OCI-LY7 (cell line): ENCODE data around the gene TAPBP. TPM values are rescaled to one million over a fixed set of nuclear protein-coding genes. Genes with fewer than 3 reads are reported as not detected.

Experiments
- BruUV-seq: library from RNA; stranded (reverse); fragments of 400-500 nt; replicated peaks from 2 replicates; lab custom pipeline; 2021; lab: Mats Ljungman, UMichigan
- CTCF ChIA-PET: fragments of 300-600 bp; sonication (Branson Sonifier 250); formaldehyde crosslinking; loops from one replicate; lab custom pipeline; 2022; ENCODE audit warnings: antibody characterized with exemption; ENCODE audit not compliant: unreplicated experiment; lab: Charles Lee
- POLR2A ChIA-PET: fragments of 300-600 bp; sonication (Branson Sonifier 250); formaldehyde crosslinking; loops from one replicate; lab custom pipeline; 2022; ENCODE audit warnings: antibody characterized with exemption; lab: Charles Lee
- DNase-seq: peaks from one replicate; pipeline ENCODE4 v3.0.0-alpha.2; 2015; ENCODE audit warnings: low spot score
- H2AFZ ChIP-seq: fragments of 200-600 bp; sonication (generic), shearing (Covaris generic); 2 replicates; pipeline ENCODE4 v1.6.1; 2014; ENCODE audit warnings: mild to moderate bottlenecking, antibody characterized with exemption, low read length, moderate library complexity
- H3K27ac ChIP-seq: fragments of 200-600 bp; sonication (generic); 2 replicates; pipeline ENCODE4 v1.5.1; 2014; ENCODE audit warnings: mixed run types, low read depth, mild to moderate bottlenecking, moderate library complexity, low read length, inconsistent platforms; ENCODE audit not compliant: poor library complexity, severe bottlenecking
- H3K36me3 ChIP-seq: fragments of 200-600 bp; sonication (generic); 2 replicates; pipeline ENCODE4 v1.6.1; 2014; ENCODE audit warnings: mild to moderate bottlenecking, antibody characterized with exemption, low read length, moderate library complexity, mixed read lengths; ENCODE audit not compliant: insufficient read depth
- H3K4me1 ChIP-seq: fragments of 200-600 bp; sonication (generic); 2 replicates; pipeline ENCODE4 v1.5.1; 2014; ENCODE audit warnings: mild to moderate bottlenecking, low read length; ENCODE audit not compliant: insufficient read depth, poor library complexity, severe bottlenecking
- H3K4me2 ChIP-seq: fragments of 200-600 bp; sonication (generic); 2 replicates; pipeline ENCODE4 v1.6.1; 2014; ENCODE audit warnings: mild to moderate bottlenecking, low read length
- H3K4me3 ChIP-seq: fragments of 200-600 bp; sonication (generic); 2 replicates; pipeline ENCODE4 v1.5.1; 2014; ENCODE audit warnings: mild to moderate bottlenecking, low read depth, low read length; ENCODE audit not compliant: poor library complexity, severe bottlenecking
- H3K79me2 ChIP-seq: fragments of 200-600 bp; sonication (generic); 2 replicates; pipeline ENCODE4 v1.6.1; 2016; ENCODE audit warnings: low read depth, mild to moderate bottlenecking, low read length, moderate library complexity, mixed read lengths; ENCODE audit not compliant: insufficient read depth
- H3K9me2 ChIP-seq: fragments of 200-600 bp; sonication (generic); 2 replicates; pipeline ENCODE4 v1.6.1; 2016; ENCODE audit warnings: mild to moderate bottlenecking, low read length, mixed read lengths; ENCODE audit not compliant: insufficient read depth
- H3K9me3 ChIP-seq: fragments of 200-600 bp; sonication (generic); 2 replicates; pipeline ENCODE4 v1.6.1; 2014; ENCODE audit warnings: mild to moderate bottlenecking, mixed run types, low read length, mixed read lengths
- H4K20me1 ChIP-seq: fragments of 200-600 bp; sonication (generic); 2 replicates; pipeline ENCODE4 v1.6.1; 2014; ENCODE audit warnings: mild to moderate bottlenecking, antibody characterized with exemption, low read length, moderate library complexity, mixed read lengths; ENCODE audit not compliant: insufficient read depth
- EZH2phosphoT487 ChIP-seq: fragments of 200-600 bp; sonication (generic); IDR thresholded peaks from 2 replicates; pipeline ENCODE4 v1.6.1; 2018; ENCODE audit warnings: low read depth, borderline replicate concordance, mild to moderate bottlenecking, mixed run types, antibody characterized with exemption, low read length, moderate library complexity, mixed read lengths
- intact Hi-C: fragments of 100-400 bp; cut with micrococcal nuclease; formaldehyde crosslinking; loops from one replicate; pipeline ENCODE4 v1.10.0; 2022; ENCODE audit not compliant: unreplicated experiment
- total RNA-seq, 2 experiments: library from RNA; depleted of rRNA in 1 of 2; stranded (reverse); fragments of >200 nt in 1 of 2; shearing (Covaris generic) in 1 of 2; gene quantifications; 2 replicates each; pipeline ENCODE4 v1.2.3, GENCODE V29; 2014 to 2022
- TF ChIP-seq, protein P1 (sequence below): fragments of 200-600 bp; sonication (generic); conservative IDR thresholded peaks from 2 replicates; pipeline ENCODE4 v1.5.1; 2014; ENCODE audit warnings: mild to moderate bottlenecking, antibody characterized with exemption, low read length, moderate library complexity, mixed read lengths

The TAPBP gene
- total RNA-seq, 2 experiments from 2014 or later, result 106 to 148 TPM

DNA sequence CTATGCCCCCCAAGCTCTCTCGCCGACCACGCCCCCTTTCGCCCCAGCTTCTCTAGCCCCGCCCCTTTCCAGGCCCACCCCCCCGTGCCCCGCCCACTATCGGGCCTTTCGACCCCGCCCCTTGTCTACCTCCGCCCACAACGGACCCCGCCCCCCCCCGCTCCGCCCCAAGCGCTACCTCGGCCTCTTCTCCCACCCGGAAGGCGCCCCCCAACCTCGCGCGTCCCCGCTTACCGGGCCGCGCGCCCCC, 3.5 kb upstream of the TAPBP start:
- Histone ChIP-seq H2AFZ (no peak overlapping the region), H3K9me2 (no peaks in the 10 kb centered on the region), H3K36me3 (peaks cover 47% of the 10 kb centered on the region), H3K4me2 (peak overlapping the region; percentile 63), H3K9me3 (no peaks in the 10 kb centered on the region), H3K4me3 (peak overlapping the region; percentile 73), H3K79me2 (peaks cover 52% of the 10 kb centered on the region), H3K27ac (peak overlapping the region; percentile 79), H4K20me1 (no peaks in the 10 kb centered on the region), H3K4me1 (peaks cover 55% of the 10 kb centered on the region)
- POLR2A ChIA-PET, result interaction anchor here (0.5 to 3.5 kb wide), 15 partner anchors 10 to 1599 kb away, joined by 3 to 20 read pairs (median 4); partner anchors contain the start of genes B3GALT4, RPS18 and VPS52
- DNase-seq, result no peak
- no TSS peak for BruUV-seq
- CTCF ChIA-PET, result interaction anchor here (0.6 to 1.3 kb wide), 3 partner anchors 27 to 102 kb away, joined by 3 to 6 read pairs (median 4); partner anchors contain the start of gene SYNGAP1
- intact Hi-C loops, result no loop called here
- no peak for TF ChIP-seq EZH2phosphoT487
- TF ChIP-seq, protein P1, sequence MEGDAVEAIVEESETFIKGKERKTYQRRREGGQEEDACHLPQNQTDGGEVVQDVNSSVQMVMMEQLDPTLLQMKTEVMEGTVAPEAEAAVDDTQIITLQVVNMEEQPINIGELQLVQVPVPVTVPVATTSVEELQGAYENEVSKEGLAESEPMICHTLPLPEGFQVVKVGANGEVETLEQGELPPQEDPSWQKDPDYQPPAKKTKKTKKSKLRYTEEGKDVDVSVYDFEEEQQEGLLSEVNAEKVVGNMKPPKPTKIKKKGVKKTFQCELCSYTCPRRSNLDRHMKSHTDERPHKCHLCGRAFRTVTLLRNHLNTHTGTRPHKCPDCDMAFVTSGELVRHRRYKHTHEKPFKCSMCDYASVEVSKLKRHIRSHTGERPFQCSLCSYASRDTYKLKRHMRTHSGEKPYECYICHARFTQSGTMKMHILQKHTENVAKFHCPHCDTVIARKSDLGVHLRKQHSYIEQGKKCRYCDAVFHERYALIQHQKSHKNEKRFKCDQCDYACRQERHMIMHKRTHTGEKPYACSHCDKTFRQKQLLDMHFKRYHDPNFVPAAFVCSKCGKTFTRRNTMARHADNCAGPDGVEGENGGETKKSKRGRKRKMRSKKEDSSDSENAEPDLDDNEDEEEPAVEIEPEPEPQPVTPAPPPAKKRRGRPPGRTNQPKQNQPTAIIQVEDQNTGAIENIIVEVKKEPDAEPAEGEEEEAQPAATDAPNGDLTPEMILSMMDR, result no peak

DNA sequence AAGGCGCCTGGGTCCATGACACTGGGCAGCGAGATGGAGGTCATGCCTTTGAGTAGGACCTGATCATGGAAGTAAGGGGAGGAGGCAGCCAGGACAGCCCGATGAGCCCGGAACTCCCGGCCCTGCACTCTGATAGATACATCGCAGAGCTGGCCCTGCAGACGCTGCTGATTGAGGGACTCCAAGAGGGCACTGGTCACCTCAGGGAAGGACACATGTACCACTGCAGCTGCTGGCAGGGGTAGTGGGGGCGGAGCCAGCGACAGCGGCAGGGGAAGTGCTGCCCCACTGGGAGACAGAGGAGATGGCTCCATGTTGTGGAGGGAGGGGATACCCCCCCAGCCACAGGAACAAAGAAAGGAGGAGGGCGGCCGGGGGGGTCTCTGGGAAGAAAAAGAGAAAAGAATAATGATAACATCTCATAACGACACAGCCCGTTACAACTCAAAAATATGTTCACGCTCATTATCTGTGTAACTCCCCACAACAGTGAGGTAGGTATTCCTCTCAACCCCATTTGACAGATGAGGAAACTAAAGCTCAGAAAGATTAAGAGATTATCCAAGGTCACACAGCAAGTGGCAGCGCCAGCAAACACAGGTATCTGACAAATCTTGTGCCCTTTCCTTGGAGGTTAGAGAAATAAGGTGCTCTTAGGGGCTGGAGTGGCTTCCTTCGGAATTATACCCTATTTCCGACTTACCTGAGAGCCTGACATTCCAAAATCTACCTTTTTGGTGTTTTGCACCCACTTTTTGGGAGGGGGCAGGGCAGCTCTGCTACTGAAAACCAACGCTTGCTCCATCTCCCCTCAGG, 2.9 kb upstream of the TAPBP start:
- Histone ChIP-seq H3K9me3 (no peaks in the 10 kb centered on the region), H4K20me1 (peaks cover 5% of the 10 kb centered on the region; the same call in 1 of the 2 replicates), H2AFZ (no peak overlapping the region), H3K4me2 (peak overlapping the region; percentile 63), H3K4me1 (peaks cover 59% of the 10 kb centered on the region), H3K36me3 (peaks cover 50% of the 10 kb centered on the region), H3K79me2 (peaks cover 52% of the 10 kb centered on the region), H3K9me2 (no peaks in the 10 kb centered on the region), H3K27ac (no peak overlapping the region), H3K4me3 (peak overlapping the region; percentile 73)
- ChIA-PET POLR2A (interaction anchor here (1.0 to 3.5 kb wide), 6 partner anchors 9 to 345 kb away, joined by 4 to 20 read pairs (median 6); partner anchors contain the start of gene B3GALT4), CTCF (no interaction called here)
- no TSS peak for BruUV-seq
- no peak for DNase-seq
- TF ChIP-seq, protein P1, result no peak
- no peak for TF ChIP-seq EZH2phosphoT487
- intact Hi-C loops, result no loop called here
